GM04504 (cell line): ENCODE results near the gene CXCR5.
A peak's percentile ranks its signal among the peaks of the same experiment; 100 is the strongest.

Experiments used
- DNase-seq: peaks from one replicate; pipeline ENCODE4 v3.0.0-alpha.2; 2012; ENCODE audit warnings: low read depth

The CXCR5 gene

DNA sequence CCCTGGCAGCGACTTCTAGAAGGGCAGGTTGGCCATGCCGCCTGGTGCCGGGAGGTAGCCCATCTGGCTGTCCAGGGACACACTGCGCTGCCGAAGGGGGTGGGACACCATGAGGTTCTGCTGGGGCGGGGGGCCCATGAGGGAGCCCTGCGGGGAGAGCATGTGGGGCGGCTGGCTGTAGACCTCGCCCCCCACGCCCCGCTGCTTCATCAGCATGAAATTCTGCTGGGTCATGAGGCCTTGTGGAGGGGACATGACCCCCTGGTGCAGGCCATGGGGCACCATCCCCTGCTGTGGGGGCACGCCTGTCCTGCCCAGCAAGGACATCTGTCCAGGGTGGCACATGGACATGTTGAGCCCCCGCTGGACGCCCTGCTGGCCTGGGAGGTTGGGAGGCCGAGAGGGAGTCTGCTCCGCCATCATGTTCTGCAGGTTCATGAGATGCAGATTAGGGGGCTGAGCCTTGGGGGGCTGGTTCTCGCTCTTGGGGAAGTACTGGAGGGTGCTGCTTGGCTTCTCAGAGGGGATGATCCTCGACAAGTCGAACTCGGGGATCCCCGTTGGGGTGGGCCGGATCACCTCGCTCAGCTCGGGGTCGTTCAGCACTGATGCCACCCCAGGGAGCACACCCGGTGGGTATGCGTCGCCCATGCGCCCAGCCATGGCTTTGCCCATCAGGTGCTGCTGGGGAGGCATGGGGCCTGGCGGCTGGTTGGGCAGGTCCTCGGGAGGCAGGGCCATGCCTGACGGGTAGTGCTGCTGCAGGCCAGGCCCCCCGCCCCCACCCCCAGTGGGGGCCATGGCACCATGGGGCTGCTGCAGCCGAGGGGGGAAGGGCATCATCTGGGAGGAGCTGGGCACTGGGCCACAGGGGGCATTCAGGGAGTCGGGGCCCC, 15.0 kb downstream of the CXCR5 start:
- no peak for DNase-seq

DNA sequence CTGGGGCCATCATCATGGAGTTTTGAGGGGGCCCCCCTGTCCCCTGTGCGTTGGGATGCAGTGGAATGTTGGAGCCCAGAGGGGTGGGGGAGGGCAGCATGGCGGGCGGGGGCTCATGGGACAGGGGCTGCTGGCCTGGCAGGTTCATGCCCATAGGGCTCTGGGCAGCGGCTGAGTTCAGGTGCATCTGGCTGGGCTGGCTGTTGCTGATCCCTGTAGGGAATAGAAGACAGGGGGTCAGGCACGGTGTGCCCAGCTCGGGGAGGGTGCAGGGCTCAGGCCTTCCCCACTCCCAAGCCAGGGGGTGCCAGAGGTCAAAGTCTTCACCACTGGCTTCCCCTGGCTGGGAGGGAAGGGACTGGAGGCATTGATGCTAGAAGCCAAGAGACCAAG, 15.6 kb downstream of the CXCR5 start:
- DNase-seq = no peak

DNA sequence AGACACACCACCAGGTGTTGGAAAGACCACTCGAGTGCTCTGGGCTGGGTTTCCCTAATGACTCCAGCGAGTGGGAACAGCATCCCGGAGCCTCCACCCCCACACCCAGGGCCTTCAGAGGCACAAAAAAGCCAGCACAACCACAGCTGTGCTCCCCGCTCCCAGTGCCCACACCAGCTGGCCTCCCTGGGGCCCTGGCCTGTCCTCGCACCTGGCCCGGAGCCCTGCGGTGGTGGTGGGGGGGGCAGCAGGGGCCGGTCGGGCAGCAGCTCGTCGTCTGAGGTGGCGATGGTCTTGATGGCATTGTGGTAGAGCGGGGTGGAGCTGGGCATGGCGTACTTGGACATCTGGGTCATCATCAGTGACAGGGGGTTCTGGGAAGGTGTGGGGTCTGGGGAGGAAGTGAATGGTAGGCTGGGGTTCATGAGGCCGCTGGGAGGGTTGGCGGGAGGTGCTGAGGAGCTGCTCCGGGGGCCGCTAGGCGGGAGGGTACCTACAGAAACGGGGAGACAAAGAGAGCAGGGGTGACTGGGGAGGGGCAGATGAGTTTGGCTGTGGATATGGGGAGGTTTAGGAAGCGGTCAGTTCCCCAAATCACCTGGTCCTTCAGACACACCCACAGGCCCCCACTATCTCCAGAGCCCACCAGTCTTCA, 16.1 kb downstream of the CXCR5 start:
- no peak for DNase-seq

DNA sequence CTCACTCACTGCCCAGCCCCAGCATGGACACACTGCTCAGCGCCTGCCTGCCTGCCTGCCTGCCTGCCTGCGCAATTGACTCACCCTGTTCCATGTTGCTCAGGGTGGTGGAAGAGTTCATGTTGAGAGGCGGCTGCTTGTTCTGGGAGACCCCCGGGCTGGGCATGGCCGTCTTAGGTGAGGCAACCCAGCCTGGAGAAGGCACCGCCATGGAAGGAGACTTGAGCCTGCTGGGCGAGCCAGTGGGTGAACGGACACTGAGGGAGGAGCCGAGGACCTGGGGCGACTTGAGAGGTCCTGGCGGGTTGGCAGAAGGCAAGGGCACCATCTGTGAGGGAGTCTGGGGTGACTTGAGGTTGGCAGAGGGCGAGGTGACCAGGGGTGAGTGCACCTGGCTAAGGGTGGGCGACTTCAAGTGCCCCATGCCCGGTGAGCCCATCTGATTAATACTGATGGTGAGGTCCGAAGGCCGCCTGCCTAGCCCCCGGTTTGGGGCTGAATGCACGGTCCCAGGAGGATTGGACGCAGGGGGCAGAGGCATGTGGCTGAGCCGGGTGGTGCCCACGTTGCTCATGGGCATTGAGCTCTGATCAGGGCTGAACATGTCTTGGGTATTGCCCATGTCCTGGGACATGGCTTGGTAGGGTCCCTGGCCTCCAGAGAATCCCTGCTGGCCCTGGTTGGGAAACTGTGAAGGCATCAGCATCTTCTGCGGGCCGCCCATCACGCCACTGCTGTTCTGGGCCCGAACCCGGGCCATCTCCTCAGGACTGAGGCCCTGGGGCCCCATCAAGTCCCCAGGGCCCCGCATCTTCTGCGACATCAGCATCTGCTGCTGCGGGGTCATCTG, 17.1 kb downstream of the CXCR5 start:
- no peak for DNase-seq

DNA sequence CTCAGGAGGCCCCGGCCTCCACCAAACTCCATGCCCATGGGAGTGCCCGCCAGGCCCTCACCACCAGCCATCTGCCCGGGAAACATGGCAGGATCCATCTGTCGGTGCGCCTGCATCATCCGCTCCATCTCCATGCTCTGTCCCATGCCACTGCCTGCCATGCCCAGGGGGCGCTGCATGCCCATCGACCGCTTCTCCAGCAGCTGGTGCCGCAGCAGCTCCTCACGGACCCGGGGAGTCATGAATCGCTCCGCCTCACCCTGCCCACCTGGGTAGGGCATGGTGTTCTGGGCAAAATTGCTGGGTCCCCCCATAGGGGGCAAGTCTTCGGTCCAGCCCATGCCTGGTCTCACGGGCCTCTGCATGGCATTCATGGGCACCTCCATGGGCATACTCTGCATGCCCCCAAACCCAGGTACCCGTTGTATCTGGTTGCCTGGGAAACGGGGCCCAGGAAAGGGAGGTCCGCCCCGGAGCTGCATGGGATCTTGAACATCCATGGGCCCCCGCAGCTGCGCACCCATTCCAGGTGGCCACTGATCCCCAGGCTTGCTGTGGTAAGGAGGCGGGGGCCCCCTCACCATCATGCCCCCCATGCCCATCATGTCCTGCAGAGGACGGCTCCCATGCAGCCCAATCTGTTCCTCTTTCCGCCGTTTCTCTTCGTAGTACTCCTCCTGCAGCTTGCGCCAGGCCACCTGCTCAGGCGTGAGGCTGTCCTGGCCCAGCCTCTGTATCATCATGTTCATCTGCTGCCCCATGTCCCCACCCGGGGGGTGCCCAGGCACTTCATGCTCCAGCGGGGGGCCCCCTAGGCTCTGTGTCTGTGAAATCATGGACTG, 18.0 kb downstream of the CXCR5 start:
- no peak for DNase-seq

DNA sequence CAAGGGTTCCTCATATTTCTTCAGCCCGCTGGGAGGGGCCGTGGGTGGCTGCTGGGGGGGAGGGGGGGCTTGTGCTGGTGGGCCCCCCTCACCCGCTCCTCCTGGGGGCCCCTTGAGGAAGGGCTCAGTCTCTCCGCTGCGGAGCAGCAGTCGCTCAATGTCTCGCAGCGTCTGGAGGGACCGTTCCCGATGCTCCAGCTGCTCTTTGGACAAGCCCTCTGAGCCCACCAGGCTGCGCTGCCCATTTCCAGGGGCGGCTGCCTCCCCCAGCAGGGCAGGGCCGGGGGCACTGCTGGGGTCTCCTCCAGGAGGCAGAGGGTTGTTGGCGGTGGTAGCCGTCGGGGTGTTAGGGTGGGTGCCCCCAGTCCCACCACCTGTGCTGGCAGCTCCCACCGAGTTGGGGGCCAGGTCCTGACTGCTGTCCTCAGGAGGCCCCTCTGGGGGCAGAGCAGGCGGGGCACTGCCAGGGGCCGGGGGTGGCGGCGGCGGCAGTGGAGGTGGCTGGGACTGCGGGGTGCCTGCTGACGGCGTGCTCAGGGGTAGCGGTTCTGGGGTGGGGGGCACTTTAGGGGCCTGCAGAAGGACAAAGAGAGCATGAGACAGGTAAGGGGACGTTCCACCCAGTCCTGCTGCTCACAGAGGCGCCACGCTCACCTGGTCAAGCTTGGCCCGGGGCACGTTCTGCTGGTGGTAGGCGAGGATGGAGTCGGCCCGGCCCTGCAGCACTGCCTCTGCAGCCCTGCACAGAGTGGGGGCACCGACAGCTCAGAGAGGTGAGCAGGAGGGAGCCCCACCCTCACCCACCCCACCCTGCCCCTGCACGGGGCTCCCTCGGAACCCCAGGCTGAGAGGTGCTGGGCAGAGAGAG, 18.9 kb downstream of the CXCR5 start:
- DNase-seq = no peak

DNA sequence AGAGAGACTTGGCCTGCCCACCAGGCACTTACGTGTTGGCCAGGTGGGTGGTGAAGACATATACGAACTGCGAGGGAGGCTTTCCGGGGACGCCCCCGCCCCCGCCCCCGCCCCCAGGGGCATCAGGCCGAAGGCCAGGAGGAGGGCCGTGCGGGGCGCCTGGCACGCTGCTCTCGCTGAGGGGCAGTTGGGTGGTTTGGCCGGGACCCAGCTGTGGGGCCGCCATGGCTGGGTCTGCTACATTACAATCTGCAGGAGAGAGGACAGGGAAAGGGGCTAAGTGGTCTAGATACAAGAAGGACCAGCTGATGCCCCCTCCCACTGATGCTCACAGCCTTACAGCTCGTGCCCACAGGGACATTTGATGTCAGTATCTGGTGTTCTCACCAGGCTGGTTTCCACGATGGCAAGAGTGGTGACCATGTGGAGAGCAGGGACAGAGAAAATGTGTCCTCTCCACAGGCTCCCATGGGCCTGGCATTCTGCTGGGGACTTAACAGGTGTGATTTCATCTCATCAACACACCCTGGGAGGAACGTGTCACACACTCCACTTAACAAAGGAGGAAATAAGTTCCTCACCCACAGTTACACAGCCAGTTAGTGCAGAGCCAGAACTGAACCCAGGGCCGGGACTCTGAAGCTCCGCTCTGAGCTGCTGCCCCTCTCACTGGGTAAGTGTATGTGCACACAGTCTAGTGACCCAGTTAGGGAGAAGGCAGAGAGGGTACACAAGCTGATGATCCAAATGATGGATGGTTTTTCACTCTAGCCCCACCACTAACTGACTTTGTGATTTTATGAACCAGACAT, 19.7 kb downstream of the CXCR5 start:
- DNase-seq = no peak

DNA sequence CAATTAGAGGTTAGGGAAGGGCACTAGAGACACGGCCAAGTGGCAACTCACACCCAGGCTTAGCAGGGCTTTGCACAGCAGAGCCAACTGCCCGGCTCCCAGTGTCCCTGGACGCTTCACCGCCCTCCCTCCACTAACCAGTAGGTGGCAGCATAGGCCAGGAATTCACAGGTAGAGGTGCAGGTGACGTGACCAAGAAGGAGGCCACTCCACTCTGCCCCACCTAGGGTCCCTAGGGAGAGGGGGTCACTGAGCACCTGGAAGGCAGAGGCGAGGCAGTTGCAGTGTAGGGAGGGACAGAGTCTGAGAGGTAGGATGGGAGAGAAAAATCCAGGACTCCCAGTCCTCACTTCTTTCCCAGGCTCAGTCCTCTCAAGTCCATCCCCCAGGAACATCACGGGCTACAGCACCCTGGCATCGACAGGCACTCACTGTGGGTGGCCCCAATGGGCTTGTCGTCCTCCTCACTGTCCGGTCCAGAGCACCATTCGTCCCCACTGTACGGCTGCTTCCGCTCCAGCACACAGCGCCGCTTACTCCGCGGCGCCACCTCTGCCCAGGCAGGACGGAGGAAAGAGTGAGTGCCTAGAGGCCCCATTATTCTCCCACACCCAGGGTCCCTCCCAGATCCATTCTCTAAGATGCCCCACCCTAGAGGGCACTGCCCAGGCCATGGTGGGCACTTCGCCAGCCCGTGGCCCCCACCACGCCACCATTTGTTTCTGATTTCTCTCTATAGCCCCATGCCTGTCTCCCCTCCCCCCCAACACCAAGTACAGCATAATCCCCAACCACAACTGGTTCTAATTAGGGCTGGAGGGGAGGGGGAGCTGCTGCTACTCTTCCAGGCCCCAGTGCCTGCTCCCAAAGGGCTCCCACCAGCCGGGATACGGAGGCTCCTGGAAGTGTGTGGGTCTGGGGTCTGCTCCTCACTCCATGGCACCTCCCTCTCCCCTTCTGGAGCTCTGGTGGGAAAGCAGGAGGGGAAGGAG, 23.7 kb downstream of the CXCR5 start:
- DNase-seq = no peak

DNA sequence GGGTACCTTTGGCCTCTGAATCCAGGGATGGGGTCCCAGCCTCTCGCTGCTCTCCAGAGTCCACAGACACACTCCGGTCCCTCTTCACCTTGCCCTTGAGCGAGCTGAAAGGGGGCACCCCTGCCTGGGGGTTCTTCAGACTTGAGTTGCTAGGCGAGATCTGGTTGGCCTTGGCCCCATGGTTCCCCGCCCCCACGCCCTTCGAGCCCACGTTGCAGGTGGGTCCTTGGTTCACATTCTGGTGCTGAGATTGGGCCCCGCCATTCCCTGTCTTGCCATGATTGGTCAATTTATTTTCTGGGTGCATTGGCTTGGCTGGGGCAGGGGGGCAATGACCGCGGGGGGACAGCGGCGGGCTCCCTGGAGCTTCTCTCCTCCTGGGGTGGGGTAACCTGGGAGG, 24.6 kb downstream of the CXCR5 start:
- DNase-seq = no peak

DNA sequence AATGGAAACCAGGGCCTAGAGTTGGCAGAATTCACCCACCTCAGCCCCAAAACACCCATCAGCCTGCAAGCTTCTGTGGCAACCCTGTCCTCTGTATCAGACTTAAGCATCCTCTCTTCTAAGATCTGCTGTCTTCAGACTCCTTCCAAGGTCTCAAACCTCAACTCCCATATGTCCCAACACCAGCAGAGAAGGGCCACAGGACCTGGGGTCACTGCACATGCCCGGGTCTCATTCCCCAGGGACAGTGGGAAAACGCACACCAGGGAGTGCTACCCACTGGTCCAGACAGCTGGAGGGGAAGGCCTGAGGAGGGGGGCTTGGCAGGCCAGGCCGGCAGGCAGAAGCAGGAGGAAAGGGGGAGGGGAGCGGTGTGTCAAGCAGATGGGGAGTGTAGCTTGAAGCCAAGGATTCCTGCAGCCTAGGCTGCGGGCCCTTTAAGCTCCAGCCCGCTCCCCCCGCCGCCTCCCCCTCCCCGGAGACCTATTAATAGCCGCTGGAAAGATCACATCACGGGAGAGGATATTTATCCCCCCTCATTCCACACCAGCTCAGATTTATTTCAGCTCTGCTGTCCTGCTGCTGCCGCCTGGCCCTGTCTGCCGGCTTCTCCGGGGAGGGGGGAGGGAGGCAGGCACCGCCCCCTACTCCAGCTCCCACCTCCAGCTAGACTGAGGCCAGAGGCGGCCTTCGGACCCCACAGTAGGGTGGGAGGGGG, 25.4 kb downstream of the CXCR5 start:
- peak; percentile 87 for DNase-seq

DNA sequence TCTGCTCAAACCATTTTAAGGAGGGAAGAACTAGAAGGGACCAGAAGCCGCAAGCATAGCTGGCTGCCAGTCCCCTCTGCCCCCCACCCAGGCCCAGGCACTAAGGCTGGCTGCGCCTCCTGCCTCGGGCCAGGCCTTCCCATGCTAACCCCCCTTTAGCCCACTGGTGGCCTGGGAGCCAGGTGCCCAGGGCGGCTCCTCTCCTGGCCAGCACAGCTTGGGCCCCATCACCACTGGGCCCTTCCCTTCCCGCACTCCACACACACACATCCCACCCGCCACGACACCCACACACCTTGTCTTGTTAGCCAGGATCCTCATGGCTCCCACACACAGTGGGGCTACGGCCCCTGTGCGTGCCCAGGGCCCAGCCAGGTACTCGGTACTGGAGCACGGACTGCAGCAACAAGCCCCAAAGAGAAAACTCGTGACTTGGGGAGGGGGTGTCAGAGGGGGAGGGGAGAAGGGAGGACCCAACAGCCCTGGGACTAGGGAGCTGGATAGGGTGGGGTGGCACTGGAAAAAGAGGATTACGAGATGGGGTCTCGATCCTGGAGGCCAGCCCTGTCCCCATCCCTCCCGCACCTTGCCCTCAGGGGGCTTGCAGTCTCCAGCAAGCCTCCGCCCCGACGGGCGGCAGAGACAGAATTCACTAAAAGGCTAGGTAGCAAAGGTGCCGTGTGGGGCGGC, 26.1 kb downstream of the CXCR5 start:
- DNase-seq = no peak

DNA sequence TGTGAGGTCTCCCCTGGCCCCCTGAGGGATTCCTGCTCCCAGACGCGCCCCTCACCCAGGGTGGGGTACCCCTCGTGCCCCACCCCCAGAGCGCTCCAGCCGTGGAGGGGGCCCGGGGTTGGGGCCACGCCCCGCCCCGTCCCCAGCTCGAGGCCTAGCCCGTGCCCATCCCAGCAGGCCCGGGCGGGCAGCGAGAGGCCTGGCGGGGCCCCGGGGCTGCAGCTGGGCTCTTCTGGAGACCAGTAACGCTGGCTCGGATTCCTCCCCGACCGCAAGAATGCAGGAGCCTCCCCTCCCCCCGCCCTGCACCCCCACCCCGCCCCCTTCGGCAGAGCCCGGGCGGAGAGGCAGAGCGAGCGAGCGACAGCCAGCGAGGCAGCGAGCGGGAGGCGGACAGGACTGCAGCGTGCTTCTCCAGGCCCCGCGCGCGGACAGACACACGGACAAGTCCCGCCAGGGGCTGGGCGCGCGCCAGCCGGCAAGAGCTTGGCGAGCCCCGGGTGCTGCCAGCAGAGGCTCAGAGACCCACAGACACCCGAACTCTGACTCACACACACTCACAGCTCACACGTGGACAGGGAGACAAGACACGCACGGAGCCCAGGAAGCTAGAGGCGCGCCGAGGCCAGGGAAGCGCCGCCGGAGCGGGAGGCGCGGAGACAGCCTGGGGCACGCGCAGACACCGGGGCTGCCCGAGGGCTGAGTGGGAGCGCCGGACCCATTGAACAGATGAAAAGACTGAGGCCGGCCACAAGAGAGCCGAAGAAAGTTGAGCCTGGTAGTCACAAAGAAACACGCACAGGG, 26.8 kb downstream of the CXCR5 start:
- peak; percentile 89 for DNase-seq

DNA sequence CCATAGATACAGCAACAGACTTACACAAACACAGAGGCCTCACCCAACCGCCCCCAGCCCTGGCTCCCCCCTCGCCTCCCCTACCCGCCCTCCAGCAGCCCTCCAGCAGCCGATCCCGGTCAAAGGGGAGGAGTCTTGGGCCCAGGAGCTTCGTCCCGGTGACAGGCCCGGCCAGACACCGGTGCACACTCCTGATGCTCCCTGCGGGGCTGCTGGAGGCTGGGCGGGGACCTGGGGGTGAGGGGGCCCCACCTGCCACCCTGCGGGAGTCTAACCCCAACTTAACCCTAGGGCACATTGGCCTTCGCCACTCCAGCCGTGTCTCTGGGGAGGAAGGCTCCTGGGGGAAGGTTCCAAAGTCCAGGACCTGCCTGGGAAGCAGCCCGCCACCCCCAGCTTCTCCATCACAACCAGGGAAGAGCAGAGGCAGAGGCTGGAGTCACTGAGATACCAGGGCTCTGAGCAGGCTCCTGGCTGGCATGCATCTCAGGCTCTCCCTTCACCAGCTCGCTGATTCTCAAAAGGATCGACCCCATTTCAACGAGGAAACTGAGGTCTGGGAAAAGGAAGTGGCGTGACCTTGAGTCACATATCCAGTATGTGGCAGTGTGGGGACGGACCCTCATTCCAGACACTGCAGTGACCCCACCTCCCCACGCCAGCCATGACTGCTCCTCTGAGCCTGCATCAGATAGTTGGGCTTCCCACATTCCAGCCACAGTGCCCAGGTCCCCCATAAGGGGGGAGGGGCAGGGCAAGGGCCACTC, 27.6 kb downstream of the CXCR5 start:
- DNase-seq = no peak

DNA sequence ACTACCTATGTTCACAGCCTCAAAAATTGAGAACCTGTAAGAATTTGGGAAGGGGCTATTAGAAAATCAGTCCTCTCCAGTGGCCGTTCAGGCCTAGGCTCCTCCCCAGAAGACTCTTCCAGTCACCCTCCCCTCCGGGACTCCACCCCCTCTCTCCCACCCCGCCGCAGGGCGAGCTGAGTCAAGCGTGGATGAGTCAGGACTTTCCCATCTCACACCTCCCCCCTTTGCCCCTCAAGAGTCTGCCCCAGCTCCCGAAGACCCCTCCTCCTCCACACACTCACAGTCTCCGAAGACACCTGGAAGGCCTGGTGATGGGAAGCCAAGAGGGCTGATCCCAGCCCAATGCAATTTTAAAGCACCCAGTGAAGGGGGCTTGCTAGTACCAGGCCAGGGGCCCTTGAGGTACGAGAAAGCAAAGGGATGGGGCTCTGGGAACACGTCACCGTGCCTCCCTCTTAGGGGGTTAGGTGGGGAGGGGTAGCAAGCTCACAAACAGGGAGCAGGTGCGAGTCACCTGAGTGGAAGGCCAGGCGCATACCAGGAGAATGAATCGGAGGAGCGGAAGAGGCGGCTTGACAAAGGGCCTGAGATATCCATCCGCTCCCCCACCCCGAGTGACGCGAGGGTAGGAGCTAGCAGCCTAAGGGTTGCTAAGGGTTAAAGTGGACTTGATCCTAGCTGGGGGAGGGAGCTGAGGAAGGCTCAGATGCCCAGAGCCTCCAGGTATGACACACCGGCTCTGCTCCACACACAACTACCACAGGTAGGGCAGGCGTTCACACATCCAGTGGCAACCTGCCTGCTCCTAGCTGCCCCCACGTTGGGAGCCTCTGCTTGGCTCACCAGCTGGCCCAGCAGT, 28.4 kb downstream of the CXCR5 start:
- no peak for DNase-seq
